HepG2 (cell line): ENCODE results near the gene TSPAN31. TPM values are rescaled to one million over a fixed set of nuclear protein-coding genes. Genes with fewer than 3 reads are reported as not detected.

Experiments used
- CHCHD3 ChIP-seq: sonication (generic); formaldehyde crosslinking; IDR thresholded peaks from 2 replicates; pipeline ENCODE4 v1.8.0; 2022; ENCODE audit warnings: mild to moderate bottlenecking, missing genetic modification reagents, moderate library complexity
- DDIT3 ChIP-seq: sonication (generic); formaldehyde crosslinking; IDR thresholded peaks from 2 replicates; pipeline ENCODE4 v1.4.0; 2020; ENCODE audit warnings: mild to moderate bottlenecking, missing genetic modification reagents
- ELF3 ChIP-seq: IDR thresholded peaks from 2 replicates; pipeline ENCODE4 v1.6.1; 2016; ENCODE audit warnings: missing genetic modification reagents, missing compliant biosample characterization
- FOXM1 ChIP-seq: sonication (generic); formaldehyde crosslinking; IDR thresholded peaks from 2 replicates; pipeline ENCODE4 v1.5.0; 2020; ENCODE audit warnings: missing genetic modification reagents
- HCFC1 ChIP-seq: fragments of 150-350 bp; IDR thresholded peaks from 2 replicates; pipeline ENCODE4 v1.6.1; 2014; ENCODE audit warnings: low read depth, low read length
- JARID2 ChIP-seq: sonication (generic); formaldehyde crosslinking; IDR thresholded peaks from 2 replicates; pipeline ENCODE4 v1.8.1; 2023; ENCODE audit warnings: missing genetic modification reagents, inconsistent platforms; ENCODE audit not compliant: insufficient replicate concordance
- KAT2B ChIP-seq: fragments of 150-350 bp; IDR thresholded peaks from 2 replicates; pipeline ENCODE4 v1.6.1; 2014; ENCODE audit warnings: low read depth, low read length, borderline replicate concordance
- KDM3A ChIP-seq: IDR thresholded peaks from 2 replicates; pipeline ENCODE4 v1.6.1; 2018; ENCODE audit warnings: low read depth, missing compliant biosample characterization
- MEF2D ChIP-seq: sonication (generic); formaldehyde crosslinking; IDR thresholded peaks from 2 replicates; pipeline ENCODE4 v1.5.1; 2020; ENCODE audit warnings: mild to moderate bottlenecking, missing genetic modification reagents
- MTA3 ChIP-seq: sonication (generic); formaldehyde crosslinking; IDR thresholded peaks from 2 replicates; pipeline ENCODE4 v1.4.0; 2020; ENCODE audit warnings: missing genetic modification reagents
- MZF1 ChIP-seq: sonication (generic); formaldehyde crosslinking; IDR thresholded peaks from 2 replicates; pipeline ENCODE4 v1.8.1; 2023; ENCODE audit warnings: mild to moderate bottlenecking, missing genetic modification reagents, borderline replicate concordance
- NRL ChIP-seq: sonication (generic); formaldehyde crosslinking; IDR thresholded peaks from 2 replicates; pipeline ENCODE4 v1.5.0; 2020; ENCODE audit warnings: missing genetic modification reagents, mild to moderate bottlenecking, moderate library complexity, borderline replicate concordance
- SP2 ChIP-seq: sonication (generic); formaldehyde crosslinking; IDR thresholded peaks from 2 replicates; pipeline ENCODE4 v1.5.1; 2020; ENCODE audit warnings: mild to moderate bottlenecking, missing genetic modification reagents
- U2AF1 ChIP-seq: fragments of 200-400 bp; formaldehyde crosslinking; optimal IDR thresholded peaks from 2 replicates; pipeline ENCODE3; 2017; ENCODE audit warnings: mild to moderate bottlenecking, low read depth, low read length
- ZFP36L2 ChIP-seq: sonication (generic); formaldehyde crosslinking; IDR thresholded peaks from 2 replicates; pipeline ENCODE4 v1.4.0; 2020; ENCODE audit warnings: missing genetic modification reagents
- ZFP62 ChIP-seq: sonication (generic); formaldehyde crosslinking; IDR thresholded peaks from 2 replicates; pipeline ENCODE4 v1.4.0; 2020; ENCODE audit warnings: missing genetic modification reagents
- ZFP90 ChIP-seq: sonication (generic); formaldehyde crosslinking; IDR thresholded peaks from 2 replicates; pipeline ENCODE4 v1.8.0; 2022; ENCODE audit warnings: missing genetic modification reagents, mild to moderate bottlenecking, inconsistent platforms, borderline replicate concordance
- ZNF263 ChIP-seq: sonication (generic); formaldehyde crosslinking; IDR thresholded peaks from 2 replicates; pipeline ENCODE4 v1.4.0; 2020; ENCODE audit warnings: missing genetic modification reagents
- ZNF546 ChIP-seq: sonication (generic); formaldehyde crosslinking; conservative IDR thresholded peaks from 2 replicates; pipeline ENCODE4 v1.8.1; 2023; ENCODE audit warnings: mild to moderate bottlenecking, missing genetic modification reagents
- ZNF7 ChIP-seq: IDR thresholded peaks from 2 replicates; pipeline ENCODE4 v1.6.1; 2016; ENCODE audit warnings: missing biosample characterization, missing genetic modification reagents
- polyA plus RNA-seq, 8 experiments: library from polyadenylated mRNA; depleted of rRNA in 3 of 8; stranded (reverse) in 7 of 8; unstranded in 1 of 8; fragments of >200 nt; fragmentation: Illumina TruSeq in 4 of 8; extraction: Trizol in 4 of 8; gene quantifications; 2 replicates each; pipeline versions ENCODE4 v1.2.1 to v1.2.3, GENCODE V29; 2011 to 2016; ENCODE audit warnings: low read depth in 4 of 8, missing spikeins in 1 of 8, mixed read lengths in 1 of 8; ENCODE audit not compliant: insufficient read depth in 1 of 8
- total RNA-seq, 5 experiments: library from RNA; depleted of rRNA; stranded (reverse); fragments of >200 nt; fragmentation: Illumina TruSeq; extraction: Trizol; gene quantifications; 2 replicates each; pipeline ENCODE4 v1.2.3, GENCODE V29; 2016; ENCODE audit warnings: low read depth in 1 of 5
- TF ChIP-seq, protein P1 (sequence below): sonication (generic); formaldehyde crosslinking; IDR thresholded peaks from 2 replicates; pipeline ENCODE4 v1.5.1; 2020; ENCODE audit warnings: mild to moderate bottlenecking, missing genetic modification reagents, moderate library complexity
- TF ChIP-seq, protein P2 (sequence below): IDR thresholded peaks from 2 replicates; pipeline ENCODE4 v1.6.1; 2016; ENCODE audit warnings: low read depth
- TF ChIP-seq, protein P3 (sequence below): IDR thresholded peaks from 2 replicates; pipeline ENCODE4 v1.6.1; 2012; ENCODE audit warnings: inconsistent platforms
- TF ChIP-seq, protein P4 (sequence below): sonication (generic); formaldehyde crosslinking; IDR thresholded peaks from 2 replicates; pipeline ENCODE4 v1.8.1; 2023; ENCODE audit warnings: mild to moderate bottlenecking, moderate library complexity, missing genetic modification reagents

Gene TSPAN31
- total and polyA plus RNA-seq, 2 of the 13 experiments (the other 11 are each of a cell fraction or from before 2014, with no cell fraction given) = 10.4 to 24.6 TPM

DNA sequence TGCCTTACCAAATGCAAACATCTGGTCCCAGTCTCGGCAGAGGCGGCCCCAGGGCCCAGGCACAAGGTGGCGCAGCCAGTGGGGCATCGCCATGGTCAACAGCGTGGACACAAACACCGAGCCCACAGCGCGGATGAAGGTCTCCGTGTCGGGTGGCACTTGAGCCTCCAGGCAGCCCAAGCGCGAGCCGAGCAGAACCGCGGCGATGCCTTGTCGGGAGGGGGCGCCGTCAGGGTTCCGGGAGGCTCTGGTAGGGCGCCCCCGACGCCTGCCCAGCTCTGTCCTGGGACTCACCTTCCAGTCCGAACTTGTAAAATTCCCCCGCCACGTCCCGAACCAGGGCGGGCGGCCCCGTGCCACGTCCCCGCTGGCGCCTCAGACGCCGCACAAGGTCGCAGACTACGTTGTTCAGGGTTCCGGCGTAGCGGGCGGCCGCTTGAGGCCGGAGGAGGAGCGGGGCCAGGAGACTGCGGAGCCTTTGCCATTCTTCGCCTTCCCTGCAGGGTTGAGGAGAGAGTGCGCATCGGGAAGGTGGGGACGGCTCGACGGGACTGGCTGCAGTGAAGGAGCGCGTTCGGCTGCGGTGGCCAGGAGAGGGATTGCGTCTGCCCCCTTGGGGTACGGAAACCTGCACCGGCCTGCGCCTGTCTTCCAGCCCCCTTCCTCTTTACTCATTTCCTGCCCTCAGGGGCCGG is 20.3 kb downstream of the TSPAN31 start (continued):
- TF ChIP-seq, protein P1, sequence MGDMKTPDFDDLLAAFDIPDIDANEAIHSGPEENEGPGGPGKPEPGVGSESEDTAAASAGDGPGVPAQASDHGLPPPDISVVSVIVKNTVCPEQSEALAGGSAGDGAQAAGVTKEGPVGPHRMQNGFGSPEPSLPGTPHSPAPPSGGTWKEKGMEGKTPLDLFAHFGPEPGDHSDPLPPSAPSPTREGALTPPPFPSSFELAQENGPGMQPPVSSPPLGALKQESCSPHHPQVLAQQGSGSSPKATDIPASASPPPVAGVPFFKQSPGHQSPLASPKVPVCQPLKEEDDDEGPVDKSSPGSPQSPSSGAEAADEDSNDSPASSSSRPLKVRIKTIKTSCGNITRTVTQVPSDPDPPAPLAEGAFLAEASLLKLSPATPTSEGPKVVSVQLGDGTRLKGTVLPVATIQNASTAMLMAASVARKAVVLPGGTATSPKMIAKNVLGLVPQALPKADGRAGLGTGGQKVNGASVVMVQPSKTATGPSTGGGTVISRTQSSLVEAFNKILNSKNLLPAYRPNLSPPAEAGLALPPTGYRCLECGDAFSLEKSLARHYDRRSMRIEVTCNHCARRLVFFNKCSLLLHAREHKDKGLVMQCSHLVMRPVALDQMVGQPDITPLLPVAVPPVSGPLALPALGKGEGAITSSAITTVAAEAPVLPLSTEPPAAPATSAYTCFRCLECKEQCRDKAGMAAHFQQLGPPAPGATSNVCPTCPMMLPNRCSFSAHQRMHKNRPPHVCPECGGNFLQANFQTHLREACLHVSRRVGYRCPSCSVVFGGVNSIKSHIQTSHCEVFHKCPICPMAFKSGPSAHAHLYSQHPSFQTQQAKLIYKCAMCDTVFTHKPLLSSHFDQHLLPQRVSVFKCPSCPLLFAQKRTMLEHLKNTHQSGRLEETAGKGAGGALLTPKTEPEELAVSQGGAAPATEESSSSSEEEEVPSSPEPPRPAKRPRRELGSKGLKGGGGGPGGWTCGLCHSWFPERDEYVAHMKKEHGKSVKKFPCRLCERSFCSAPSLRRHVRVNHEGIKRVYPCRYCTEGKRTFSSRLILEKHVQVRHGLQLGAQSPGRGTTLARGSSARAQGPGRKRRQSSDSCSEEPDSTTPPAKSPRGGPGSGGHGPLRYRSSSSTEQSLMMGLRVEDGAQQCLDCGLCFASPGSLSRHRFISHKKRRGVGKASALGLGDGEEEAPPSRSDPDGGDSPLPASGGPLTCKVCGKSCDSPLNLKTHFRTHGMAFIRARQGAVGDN = peak; percentile 86
- TF ChIP-seq ZNF546 (CRISPR knock-in tag) (peak; percentile 66), U2AF1 (no peak), ZNF263 (no peak; the same call in 1 of the 2 replicates), KDM3A (CRISPR knock-in tag) (peak; percentile 10; the same call in 1 of the 2 replicates), ZNF7 (CRISPR knock-in tag) (no peak), MZF1 (0 out of 2 replicates have a peak, but pooled peaks have one; percentile 27), HCFC1 (no peak), SP2 (CRISPR knock-in tag) (no peak), DDIT3 (CRISPR knock-in tag) (no peak), KAT2B (no peak), ZFP62 (no peak), FOXM1 (no peak), ELF3 (CRISPR knock-in tag) (no peak), ZFP90 (CRISPR knock-in tag) (peak; percentile 37; the same call in 1 of the 2 replicates), CHCHD3 (CRISPR knock-in tag) (no peak), ZFP36L2 (CRISPR knock-in tag) (no peak), JARID2 (CRISPR knock-in tag) (no peak), NRL (CRISPR knock-in tag) (peak; percentile 62), MTA3 (no peak), MEF2D (CRISPR knock-in tag) (0 out of 2 replicates have a peak, but pooled peaks have one; percentile 28)
- TF ChIP-seq, protein P2, sequence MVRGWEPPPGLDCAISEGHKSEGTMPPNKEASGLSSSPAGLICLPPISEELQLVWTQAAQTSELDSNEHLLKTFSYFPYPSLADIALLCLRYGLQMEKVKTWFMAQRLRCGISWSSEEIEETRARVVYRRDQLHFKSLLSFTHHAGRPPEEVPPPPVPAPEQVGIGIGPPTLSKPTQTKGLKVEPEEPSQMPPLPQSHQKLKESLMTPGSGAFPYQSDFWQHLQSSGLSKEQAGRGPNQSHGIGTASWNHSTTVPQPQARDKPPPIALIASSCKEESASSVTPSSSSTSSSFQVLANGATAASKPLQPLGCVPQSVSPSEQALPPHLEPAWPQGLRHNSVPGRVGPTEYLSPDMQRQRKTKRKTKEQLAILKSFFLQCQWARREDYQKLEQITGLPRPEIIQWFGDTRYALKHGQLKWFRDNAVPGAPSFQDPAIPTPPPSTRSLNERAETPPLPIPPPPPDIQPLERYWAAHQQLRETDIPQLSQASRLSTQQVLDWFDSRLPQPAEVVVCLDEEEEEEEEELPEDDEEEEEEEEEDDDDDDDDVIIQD (CRISPR knock-in tag) = no peak; the same call in 1 of the 2 replicates
- TF ChIP-seq, protein P3, sequence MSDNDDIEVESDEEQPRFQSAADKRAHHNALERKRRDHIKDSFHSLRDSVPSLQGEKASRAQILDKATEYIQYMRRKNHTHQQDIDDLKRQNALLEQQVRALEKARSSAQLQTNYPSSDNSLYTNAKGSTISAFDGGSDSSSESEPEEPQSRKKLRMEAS = no peak; the same call in 1 of the 2 replicates
- TF ChIP-seq, protein P4, sequence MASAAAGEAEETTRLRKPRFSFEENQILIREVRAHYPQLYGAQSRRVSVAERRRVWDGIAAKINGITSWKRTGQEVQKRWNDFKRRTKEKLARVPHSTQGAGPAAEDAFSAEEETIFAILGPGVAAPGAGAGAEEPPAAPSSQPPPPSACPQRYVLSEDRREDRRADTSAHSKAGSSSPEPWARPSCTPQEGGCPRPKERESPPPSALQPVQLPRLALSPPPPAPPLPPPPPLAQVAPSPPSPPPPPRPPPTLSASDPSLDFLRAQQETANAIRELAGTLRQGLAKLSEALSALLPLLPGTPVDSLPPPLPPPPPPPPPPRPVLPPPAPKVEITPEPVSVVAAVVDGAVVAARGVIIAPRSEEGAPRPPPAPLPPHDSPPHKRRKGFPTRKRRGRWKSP = 0 out of 2 replicates have a peak, but pooled peaks have one; percentile 56
